GM19023 (cell line): Measurements from ENCODE around the gene SENP2.
"Not testable (repeated sequence)": the region's sequence is repeated elsewhere in the genome, so short reads cannot be mapped to it uniquely, and the experiment has no call there.

Experiments used
- ATAC-seq: cut with Tn5 transposase; IDR thresholded peaks from one replicate; pipeline ENCODE4 v1.9.1; 2021; ENCODE audit warnings: mild to moderate bottlenecking, moderate library complexity; ENCODE audit not compliant: unreplicated experiment

SENP2 gene

GRCh38 chr3:185647134-185647879 lies 61.2 kb downstream of the SENP2 start:
- no peak for ATAC-seq

DNA sequence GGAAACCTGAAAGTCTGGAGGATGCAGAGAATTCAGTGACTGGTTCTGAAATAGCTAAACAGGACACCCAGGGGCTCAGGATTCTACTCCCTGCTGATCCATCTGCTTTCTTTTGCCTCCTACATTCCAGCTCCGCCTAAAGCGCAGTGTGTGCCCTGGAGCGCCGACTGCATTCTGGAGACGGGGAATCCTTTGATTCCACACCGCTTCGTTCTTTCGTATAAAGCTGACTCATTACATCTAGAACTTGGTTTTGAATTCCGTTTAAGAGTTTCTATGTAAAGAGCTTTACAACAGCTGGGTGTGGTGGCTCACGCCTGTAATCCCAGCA lies 61.8 kb downstream of the SENP2 start:
- no peak for ATAC-seq

DNA sequence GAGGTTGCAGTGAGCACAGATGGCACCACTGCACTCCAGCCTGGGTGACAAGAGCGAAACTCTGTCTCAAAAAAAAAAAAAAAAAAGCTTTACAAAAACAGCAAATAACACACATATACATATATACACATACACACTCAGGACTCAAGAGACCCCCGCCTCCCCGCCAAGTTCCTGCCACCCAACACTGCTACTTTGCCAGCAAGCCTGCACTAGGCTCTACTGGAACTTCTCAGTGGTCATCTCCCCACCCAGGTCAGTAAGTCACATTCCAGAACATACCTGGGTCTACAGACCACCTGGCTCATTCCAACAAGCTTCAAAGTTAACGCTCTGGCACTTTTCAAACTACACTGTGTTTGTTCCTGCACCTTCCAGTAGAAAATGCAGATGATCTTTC lies 62.3 kb downstream of the SENP2 start:
- ATAC-seq = no peak

DNA sequence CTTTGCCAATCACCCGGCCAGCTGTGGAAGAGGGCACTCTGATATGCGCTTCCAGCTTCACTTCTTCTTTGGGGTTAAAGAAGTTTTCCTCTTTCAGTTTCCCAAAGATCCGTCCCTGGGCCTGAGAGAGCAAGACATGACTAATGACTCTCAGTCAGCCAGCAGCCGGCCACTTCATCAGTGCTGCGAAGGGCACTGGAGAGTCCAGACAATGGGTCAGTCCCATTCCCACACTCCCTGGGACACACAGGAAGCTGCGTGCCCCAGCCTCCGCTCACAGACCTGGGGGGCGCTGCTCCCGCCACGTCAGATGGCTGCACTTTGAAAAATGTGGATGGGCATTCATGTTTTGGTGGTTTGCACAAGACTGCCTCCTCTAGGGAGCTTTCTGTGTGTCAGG lies 63.3 kb downstream of the SENP2 start:
- ATAC-seq = no peak

DNA sequence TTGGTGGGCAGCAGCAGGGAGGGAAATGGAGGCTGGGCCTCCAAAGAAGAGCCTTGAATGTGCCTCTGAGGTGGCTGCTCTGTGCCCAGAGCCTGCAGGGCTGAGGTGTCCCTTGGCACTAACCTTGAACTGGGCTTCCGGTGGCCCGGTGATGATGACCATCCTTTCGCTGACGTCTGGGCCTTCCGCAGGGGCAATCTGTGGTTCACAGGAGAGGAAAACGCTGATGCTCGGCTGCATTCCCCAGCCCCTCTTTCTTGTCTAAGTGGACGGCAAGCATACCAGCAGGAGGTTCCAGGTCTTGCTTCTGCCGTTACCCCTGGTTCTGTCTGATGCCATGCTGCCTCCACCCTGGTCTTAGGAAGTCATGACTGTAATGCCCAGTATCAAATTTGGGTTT lies 65.9 kb downstream of the SENP2 start:
- ATAC-seq = no peak

DNA sequence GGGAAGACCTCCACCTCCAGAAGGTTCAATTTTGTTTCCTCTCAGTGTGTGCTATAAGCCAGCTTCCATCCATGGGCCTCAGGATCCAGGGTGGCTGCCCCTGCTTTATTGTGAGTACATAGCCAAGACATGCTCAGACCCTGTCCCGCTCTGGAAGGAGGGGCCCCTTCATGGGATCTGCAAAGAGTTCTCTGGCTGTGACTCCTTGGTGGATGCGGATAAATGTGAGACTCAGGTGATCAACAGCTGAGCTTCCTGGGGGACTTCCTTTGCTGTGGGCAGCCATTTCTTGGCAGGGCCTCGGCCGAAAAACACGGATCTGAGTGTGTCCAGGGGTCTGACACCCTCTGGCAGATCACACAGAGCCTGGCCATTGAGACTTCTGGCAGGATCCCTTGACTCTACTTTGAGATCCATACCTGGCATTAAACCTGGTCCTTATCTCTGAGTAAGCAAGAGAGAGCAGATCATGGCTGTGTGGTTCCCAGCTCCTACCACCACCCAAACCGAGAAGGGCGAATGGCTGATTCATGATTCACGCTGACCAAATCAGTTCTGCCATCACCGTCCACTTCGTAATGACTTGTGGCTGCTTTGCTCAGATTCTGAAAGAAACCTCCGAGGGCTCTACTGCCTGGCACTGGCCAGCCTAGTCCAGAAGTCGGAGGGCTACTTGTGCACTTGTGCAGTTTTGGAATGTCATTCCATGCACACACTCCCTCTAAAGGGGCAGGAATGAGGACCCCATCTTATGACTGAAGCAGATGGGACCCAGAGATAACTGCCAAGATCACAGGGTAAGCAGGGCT lies 68.1 kb downstream of the SENP2 start:
- no peak for ATAC-seq

DNA sequence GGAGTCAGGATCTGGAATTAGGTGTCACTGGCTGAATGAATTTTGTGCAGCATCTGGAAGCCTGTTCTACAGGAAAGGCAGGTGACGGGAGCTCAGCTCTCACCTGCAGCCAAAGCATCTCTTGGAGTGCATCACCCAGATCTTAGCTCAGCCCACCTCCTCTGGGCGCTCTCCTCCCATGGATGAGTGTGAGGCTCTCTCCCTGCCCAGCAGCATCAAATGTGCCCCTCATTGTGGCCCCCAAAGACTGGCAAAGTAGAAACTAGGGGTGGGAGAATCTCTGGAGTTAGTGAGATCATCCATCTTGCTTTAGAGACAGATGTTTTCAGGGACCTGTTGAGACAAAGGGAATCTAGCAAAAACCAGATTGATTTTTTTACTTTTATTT lies 68.7 kb downstream of the SENP2 start:
- no peak for ATAC-seq

GRCh38 chr3:185655426-185656320 lies 69.6 kb downstream of the SENP2 start:
- ATAC-seq = no peak

GRCh38 chr3:185656321-185656840 lies 70.3 kb downstream of the SENP2 start:
- ATAC-seq = no peak

- no peak for ATAC-seq
Observed at GRCh38 chr3:185657211-185657610, 71.1 kb downstream of the SENP2 start.

GRCh38 chr3:185657691-185658503 lies 71.8 kb downstream of the SENP2 start:
- no peak for ATAC-seq

GRCh38 chr3:185658504-185658912 lies 72.4 kb downstream of the SENP2 start:
- no peak for ATAC-seq

GRCh38 chr3:185658943-185659342 lies 72.8 kb downstream of the SENP2 start:
- ATAC-seq = no peak

DNA sequence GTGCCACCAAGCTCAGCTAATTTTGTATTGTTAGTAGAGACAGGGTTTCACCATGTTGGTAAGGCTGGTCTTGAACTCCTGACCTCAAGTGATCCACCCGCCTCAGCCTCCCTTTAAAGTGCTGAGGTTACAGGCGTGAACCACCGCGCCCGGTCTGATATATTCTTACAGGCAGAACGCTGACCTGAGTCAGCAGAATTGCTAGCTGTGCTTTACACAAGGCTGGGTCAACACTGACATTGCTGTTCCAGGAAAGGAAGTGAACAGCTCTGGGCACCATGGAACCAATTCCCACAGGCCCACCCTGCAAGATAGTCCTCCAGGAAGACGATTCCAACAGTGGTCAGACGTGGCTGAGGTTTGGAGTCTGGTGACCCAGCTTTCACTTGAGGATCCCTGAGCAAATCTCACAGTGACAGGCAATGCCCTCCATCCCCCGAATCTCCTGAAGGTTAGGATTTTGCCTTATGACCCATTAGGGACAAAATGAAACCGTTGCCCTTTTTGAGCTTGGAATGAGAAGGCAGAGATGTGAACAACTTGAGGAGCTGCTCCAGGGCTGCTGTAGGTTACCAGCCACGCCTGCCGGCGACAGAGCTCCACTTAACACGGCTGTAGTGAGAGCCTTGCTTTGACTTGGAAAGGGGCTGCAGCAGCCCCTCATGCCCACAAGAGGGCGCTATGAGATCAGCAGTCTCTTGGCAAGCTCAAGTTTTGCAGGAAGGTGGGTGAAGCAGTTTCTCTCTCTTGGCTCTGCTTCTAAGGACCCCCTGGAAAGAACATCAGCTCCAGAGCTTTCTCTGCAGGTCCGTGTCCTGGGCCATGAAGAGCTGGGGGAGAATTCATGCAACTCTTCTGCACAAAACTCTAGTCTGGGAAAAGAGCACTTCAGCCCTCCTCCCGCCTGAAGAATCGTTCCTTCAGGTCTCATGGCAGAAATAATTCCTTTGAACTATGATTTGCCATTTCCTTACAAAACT lies 74.1 kb downstream of the SENP2 start:
- ATAC-seq = no peak

DNA sequence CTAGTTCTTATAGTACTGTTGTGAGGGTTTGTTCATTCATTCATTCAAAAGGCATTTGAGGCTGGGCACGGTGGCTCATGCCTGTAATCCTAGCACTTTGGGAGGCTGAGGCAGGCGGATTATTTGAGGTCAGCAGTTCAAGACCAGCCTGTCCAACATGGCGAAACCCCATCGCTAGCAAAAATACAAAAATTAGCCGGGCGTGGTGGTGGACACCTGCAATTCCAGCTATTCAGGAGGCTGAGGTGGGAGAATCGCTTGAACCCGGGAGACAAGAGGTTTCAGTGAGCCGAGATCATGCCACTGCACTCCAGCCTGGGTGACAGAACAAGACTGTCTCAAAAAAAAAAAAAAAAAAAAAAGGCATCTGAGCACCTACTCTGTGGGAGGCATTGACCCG lies 75.2 kb downstream of the SENP2 start:
- not testable (repeated sequence) for ATAC-seq

DNA sequence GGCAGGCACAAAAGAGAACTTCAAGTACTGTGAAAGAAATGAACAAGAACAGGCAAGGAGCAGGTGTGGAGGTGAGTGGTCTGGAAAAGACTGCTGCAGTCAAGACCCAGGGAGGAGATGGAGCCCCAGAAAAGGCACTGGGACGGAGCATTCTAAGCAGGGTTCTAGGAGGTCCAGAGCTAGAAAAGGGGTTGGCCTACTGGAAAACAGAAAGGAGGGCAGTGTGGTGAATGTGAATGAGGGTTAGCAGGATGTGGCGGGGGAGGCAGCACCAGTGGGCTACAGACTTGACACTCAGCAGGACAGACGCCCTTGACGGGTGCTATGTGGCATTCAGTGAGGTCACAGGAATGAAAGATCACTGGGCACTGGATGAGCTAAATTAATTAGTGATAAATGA lies 75.7 kb downstream of the SENP2 start:
- ATAC-seq = no peak

GRCh38 chr3:185663929-185664328 lies 77.8 kb downstream of the SENP2 start:
- no peak for ATAC-seq

DNA sequence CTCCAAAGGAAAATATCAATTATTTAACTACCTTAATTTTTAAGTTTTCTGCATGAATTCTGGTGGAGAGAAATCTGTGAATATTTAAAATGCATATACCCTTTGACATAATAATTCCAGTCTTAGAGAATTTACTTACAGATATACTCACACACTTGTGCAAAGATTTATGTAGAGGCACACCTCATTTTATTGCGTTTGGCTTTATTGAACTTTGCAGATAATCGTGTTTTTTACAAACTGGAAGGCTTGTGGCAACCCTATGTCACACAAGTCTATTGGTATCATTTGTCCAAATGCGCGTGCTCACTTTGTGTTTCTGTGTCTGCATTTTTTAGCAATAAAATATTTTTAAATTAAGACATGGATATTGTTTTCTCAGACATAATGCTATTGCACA lies 81.5 kb downstream of the SENP2 start:
- ATAC-seq = no peak

DNA sequence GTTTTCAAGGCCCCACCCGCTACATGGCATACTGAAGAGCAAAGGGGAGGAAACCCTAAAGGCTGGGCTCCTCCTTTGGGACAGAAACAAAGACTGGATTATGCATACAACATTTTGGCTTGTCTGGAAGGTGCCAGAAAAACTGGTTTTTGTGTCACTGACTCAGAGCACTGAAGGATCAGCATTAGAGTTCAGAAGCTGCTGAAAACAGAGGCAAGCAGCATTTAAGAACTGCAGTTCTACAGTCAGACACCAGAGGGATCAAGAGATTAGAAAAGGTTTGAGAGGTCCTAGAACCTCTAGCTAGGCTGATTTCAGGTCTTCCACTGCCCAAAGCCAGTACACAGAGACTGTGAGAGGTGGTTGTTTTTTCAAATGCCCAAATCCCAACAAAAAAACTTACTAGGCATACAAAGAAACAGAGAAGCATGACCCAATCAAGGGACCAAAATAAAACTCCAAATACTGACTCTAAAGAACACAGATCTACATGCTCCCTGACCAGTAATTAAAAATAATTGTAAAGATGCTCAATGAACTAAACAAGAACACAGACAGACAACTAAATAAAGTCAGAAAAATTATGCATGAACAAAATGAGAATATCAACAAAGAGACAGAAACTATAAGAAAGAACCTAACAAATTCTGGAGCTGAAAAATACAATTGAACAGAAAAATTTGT lies 91.2 kb downstream of the SENP2 start:
- ATAC-seq = no peak
